T1000 (cell line): ENCODE measurements around the gene CLASP1.
"Not testable (repeated sequence)": the region's sequence is repeated elsewhere in the genome, so short reads cannot be mapped to it uniquely, and the experiment has no call there.

ENCODE experiments used
- DNase-seq: peaks from one replicate; lab custom pipeline; 2025; ENCODE audit warnings: mixed read lengths; lab: John Stamatoyannopoulos, UW

CLASP1 gene

DNA sequence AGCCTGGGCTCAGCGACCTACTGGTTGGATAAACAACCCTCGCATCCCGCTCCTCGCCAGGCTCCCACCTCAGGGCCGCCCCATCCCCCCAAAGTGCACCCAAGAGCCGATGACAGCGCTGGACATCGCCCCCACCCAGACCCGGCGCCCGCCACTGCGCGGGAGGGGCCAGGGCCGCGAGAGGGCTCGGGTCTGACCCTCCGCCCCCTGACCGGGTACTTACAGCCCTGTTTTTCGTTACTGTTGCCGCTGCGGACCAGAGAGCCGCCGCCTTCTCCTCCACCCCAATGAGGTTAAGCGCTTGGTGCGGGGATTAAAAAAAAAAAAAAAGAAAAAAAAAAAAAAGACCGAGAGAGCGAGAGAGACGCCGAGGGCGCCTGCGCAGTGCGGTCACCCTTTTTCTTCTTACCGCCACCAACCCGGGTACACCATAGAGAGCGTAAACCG lies at the start of gene CLASP1:
Gene CLASP1 (minus strand): TSS at position 314 of the 447 bp plus-strand sequence. CDS start 43,567 bp downstream, outside the sequence.
- no peak for DNase-seq

GRCh38 chr2:121698318-121698930 lies 49.2 kb upstream of the CLASP1 start:
- no peak for DNase-seq

GRCh38 chr2:121697108-121697631 lies 47.9 kb upstream of the CLASP1 start:
- DNase-seq, result no peak

DNA sequence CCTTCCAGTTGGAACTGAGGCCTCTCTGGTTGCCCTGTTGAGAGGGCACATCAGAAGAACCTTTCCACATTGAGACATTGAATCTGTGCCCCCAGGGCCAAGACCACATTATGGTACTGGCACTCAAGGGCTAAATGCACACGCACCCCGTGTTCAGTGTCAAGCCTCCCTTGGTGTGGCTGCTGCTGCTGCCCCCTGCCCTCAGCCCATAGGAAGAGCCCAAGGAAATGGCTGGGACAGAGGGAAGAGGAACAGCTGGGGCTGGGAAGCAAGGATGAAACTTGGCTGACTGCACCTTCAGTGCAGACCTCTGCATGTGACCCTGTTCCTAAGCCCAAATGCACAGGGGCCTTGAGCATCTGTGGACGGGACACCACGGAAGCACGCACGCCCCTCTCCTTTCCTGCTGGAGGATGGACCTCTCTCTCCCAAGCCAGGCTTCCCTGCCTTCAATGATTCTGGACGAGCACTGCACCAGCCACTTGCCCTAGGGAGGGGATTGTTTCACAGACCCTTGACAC lies 47.2 kb upstream of the CLASP1 start:
- DNase-seq, result no peak

DNA sequence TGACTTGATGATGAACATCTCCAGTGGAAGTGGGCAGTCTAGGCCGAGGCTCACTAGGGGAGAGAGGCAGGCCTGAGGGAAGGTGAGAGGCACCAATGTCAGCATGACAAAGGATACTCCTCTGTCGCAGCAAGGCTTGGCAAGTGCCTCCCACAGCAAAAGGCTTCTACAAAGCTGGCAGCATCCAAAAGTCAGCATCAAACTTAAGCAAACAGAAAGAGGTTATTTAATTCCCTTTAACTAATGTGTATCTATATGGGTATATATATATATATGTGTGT lies 45.8 kb upstream of the CLASP1 start:
- no peak for DNase-seq

DNA sequence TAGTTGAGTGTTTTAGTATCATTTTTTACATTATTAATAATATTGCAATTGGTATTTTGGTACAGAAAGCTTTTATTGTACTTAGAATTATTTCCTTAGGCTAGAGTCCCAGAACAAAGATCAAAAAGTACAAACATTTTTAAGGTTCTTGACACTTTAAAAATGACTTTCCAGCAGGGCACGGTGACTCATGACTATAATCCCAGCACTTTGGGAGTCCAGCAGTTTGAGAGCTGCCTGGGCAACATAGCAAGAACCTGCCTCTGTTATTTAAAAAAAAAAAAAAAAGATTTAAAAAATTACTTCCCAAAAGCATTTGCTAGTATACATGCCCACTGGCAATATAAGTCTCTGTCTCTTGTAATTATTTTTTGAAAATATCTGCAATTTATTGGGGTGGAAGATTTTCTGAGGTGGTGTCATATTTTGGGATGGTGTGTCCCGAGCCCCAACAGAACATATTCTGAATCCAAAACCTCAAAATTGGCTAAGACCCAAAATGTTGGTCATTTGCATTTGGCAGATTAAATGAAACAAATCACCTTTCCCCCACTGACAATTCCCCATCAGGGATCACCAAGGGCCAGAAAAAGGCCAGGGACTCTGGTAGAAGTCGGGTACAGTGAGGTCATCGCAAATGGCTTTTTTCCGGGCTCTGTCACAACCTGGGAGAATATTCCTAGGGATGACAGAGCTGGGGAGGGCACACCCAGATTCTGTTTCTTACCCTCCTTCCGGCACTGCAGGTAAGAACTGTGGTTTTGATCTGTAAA lies 45.3 kb upstream of the CLASP1 start:
- DNase-seq, result no peak

- DNase-seq, result not testable (repeated sequence)
Measured at GRCh38 chr2:121690572-121690971, 41.3 kb upstream of the CLASP1 start.

DNA sequence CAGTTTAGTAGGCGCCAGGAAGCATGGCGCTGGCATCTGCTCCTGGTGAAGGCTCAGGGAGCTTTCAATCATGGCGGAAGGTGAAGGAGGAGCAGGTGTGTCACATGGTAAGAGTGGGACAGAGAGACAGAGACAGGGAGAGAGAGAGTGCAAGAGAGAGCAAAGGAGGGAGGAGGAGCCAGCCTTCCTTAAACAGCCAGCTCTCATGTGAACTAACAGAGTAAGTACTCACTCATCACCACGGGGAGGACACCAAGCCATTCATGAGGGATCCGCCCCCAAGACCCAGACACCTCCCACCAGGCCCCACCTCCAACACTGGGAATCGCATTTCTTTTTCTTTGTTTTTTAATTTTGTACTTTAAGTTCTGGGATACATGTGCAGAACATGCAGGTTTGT lies 40.8 kb upstream of the CLASP1 start:
- no peak for DNase-seq

DNA sequence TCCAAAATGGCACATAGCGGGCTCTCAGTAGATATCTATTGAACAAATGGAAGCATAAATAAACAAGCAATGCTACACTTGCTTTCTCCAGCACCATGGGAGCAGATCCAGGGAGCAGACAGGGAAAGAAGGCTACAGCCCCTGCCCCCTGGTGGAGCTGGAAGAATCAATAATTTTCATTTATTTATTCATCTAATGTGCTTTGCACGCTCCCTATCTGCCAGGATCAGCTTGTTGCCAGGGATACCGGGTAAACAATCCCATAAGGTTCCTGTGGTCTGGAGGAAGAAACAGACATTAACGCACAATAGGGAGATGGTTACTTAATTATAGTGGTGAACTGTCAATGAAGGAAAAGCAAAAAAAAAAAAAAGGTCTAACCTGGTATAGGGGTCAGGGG lies 40.1 kb upstream of the CLASP1 start:
- no peak for DNase-seq

DNA sequence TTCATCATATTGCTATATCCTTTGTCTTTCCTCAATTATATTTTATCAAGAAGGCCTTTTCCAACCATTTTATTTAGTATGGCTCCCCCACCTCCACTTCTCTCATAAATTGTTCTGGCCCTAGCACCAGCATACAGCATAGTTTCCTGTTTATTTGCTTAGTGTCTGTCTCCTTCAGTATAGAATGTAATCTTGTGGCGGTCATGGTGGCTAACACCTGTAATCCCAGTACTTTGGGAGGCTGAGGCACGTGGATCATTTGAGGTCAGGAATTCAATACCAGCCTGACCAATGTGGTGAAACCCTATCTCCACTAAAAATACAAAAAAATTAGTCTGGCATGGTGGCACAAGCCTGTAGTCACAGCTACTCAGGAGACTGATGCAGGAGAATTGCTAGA lies 39.6 kb upstream of the CLASP1 start:
- DNase-seq, result no peak

DNA sequence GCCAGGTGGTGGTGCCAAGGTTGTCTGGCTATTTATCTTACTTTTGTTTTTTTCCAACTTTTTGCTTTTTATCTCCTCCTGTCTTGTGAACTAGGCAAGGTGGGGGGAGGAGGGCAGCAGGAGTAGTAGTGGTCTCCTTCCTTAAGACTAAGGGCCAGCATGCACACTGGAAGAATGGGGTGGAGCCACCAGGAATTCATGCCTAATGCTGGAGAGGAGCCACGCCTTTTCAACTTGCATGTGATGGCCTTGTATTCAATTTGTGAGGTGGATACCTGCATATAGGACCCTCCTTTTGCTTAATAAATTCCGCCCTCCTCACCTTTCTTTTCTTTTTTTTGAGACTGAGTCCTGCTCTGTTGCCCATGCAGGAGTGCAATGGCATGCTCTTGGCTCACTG lies 37.6 kb upstream of the CLASP1 start:
- DNase-seq, result no peak

- DNase-seq, result no peak
Measured at GRCh38 chr2:121686218-121686617, 37.0 kb upstream of the CLASP1 start.

DNA sequence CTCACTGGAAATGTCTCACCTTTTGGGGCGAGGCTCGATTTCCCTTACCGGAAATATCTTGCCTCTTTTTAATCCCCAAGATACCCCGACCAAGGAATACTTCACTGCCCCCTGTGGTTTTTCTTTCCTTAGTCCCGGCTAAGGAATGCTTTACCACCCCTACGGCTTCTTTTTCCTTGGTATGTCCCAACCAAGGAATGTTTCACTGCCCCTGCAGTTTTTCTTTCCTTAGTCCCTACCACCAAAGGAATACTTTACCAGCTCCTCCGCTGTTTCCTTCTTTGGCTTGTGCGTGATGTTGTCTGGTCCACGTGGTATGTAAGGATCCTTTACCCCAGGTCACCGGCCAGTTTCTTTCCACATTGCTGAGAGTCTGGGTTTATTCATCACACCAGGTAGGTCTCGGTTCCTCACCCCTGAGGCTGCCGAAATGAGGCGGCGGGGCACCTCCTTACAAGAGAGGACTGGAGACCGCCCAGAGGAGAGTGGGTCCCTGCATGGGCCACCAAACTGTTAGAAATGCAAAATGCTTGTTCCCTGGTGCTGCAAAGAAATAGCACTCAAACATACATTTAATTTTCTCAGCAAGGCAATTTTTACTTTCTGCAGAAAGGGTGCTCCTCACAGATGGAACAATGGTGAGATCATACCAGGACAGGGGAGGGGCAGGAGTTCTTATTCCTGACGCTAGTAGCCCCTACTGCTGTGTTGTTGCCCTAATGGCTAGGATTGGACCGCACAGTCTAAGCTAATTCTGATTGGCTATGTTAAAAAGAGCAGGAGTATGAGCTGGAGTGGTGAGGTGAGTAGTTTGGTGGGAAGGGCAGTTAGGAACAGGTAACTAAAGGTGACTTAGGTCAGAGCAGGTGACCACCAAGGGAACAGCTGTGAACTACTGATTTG lies 33.4 kb upstream of the CLASP1 start:
- DNase-seq, result no peak

- no peak for DNase-seq
Measured at GRCh38 chr2:121677855-121678254, 28.6 kb upstream of the CLASP1 start.

- DNase-seq, result not testable (repeated sequence)
Measured at GRCh38 chr2:121671621-121672020, 22.4 kb upstream of the CLASP1 start.

GRCh38 chr2:121670181-121670580 lies 20.9 kb upstream of the CLASP1 start:
- DNase-seq, result no peak

DNA sequence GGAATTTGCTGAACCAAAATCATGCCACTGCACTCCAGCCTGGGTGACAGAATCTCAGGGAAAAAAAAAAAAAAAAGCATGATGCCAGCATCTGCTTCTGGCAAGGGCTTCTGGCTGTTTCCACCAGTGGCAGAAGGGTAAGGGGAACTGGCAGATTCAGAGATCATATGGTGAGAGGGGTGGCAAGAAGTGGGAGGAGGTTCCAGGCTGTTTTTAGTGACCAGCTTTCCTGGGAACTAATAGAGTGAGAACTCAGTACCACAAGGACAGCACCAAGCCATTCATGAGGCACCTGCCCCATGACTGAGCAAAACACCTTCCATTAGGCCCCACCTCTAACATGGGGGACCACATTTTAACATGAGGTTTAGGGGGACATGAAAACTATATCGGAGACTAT lies 18.4 kb upstream of the CLASP1 start:
- DNase-seq, result no peak

DNA sequence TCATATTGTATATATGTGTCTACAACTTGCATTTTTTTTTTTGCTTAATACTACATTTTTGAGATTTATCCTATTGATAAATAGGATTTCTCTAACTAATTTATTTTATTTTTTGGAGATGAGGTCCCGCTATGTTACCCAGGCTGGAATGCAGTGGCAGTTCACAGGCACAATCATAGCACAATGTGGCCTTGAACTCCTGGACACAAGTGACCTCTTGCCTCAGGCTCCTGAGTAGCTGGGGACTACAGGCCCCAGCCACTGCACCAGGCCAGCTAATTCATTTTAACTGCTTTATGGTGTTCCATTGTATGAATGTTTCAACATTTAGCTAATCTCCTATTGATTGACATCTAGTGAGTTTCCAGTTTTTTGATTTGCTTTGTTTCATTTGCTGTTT lies 16.8 kb upstream of the CLASP1 start:
- no peak for DNase-seq

GRCh38 chr2:121665504-121665903 lies 16.2 kb upstream of the CLASP1 start:
- DNase-seq, result no peak

DNA sequence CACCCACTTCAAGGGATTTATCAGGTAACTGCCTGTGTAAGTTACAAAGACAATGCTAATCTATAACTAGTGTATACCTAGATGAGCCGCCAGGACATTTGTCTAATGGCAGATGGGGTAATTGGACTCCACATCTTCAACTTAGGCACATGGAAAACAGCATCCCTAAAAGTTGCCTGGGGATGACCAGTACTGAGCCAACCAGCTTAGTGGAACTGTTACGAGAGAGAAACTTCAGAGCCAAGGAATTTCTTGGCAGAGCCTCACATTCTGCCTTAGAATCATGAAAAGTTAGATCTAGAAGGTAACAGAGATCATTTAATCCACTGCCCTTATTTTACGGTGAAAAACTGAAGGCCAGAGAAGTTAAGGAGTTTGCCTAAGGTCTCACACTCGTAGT lies 15.5 kb upstream of the CLASP1 start:
- DNase-seq, result no peak

DNA sequence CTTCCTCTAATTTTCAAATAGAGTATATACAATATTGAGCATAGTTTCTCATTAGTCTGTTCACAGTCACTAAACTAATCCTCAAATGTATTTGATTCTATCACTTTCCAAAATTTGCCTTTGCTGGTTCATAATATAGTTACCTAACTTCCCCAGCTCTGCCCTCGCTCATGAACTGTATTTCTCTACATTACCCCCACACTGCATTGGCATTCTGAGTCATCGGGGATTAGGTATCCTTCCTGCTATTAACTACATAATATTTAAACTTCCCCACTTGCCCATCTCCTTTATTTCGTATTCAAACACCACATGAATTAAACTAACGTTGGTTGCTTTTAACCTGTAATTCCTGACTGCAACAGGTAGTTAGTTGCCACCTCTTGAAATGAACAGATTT lies 14.8 kb upstream of the CLASP1 start:
- no peak for DNase-seq

- no peak for DNase-seq
Measured at GRCh38 chr2:121663434-121663833, 14.2 kb upstream of the CLASP1 start.
